NCI-H774 (cell line): ENCODE measurements around the gene TMPRSS4.

Experiments used
- DNase-seq: peaks from one replicate; lab custom pipeline; 2025; lab: John Stamatoyannopoulos, UW

TMPRSS4 gene

GRCh38 chr11:118136341-118136740 is 59.5 kb downstream of the TMPRSS4 start:
- DNase-seq = no peak

GRCh38 chr11:118136801-118137200 is 59.9 kb downstream of the TMPRSS4 start:
- no peak for DNase-seq

GRCh38 chr11:118138839-118139420 is 62.1 kb downstream of the TMPRSS4 start:
- DNase-seq = no peak

GRCh38 chr11:118139578-118139977 is 62.7 kb downstream of the TMPRSS4 start:
- no peak for DNase-seq

- no peak for DNase-seq
Observed at GRCh38 chr11:118142081-118142480, 65.2 kb downstream of the TMPRSS4 start.

- DNase-seq = peak; percentile 23
Observed at GRCh38 chr11:118142809-118143208, 65.9 kb downstream of the TMPRSS4 start.

GRCh38 chr11:118143661-118144185 is 66.8 kb downstream of the TMPRSS4 start:
- DNase-seq = no peak

GRCh38 chr11:118144301-118145268 is 67.7 kb downstream of the TMPRSS4 start:
- DNase-seq = no peak

- DNase-seq = peak; percentile 77
Observed at GRCh38 chr11:118145285-118146227, 68.7 kb downstream of the TMPRSS4 start.

- DNase-seq = no peak
Observed at GRCh38 chr11:118146554-118146953, 69.7 kb downstream of the TMPRSS4 start.

- DNase-seq = no peak
Observed at GRCh38 chr11:118147502-118147901, 70.6 kb downstream of the TMPRSS4 start.

- no peak for DNase-seq
Observed at GRCh38 chr11:118148240-118148639, 71.4 kb downstream of the TMPRSS4 start.

- DNase-seq = no peak
Observed at GRCh38 chr11:118148856-118149255, 72.0 kb downstream of the TMPRSS4 start.

GRCh38 chr11:118149493-118149892 is 72.6 kb downstream of the TMPRSS4 start:
- DNase-seq = no peak

- no peak for DNase-seq
Observed at GRCh38 chr11:118151431-118151830, 74.6 kb downstream of the TMPRSS4 start.

- DNase-seq = no peak
Observed at GRCh38 chr11:118152020-118152551, 75.2 kb downstream of the TMPRSS4 start.

GRCh38 chr11:118152552-118153471 is 75.9 kb downstream of the TMPRSS4 start, which contains the start of gene SCN4B:
TSS of gene SCN4B (minus strand) at chr11:118152823. CDS start at chr11:118152673, 150 bp downstream.
- peak; percentile 30 for DNase-seq

- DNase-seq = no peak
Observed at GRCh38 chr11:118153516-118153915, 76.6 kb downstream of the TMPRSS4 start.

- DNase-seq = no peak
Observed at GRCh38 chr11:118153976-118154375, 77.1 kb downstream of the TMPRSS4 start.

GRCh38 chr11:118154641-118155040 is 77.8 kb downstream of the TMPRSS4 start:
- DNase-seq = no peak
